ENCODE measurements around the gene APBB1IP.

APBB1IP gene

DNA sequence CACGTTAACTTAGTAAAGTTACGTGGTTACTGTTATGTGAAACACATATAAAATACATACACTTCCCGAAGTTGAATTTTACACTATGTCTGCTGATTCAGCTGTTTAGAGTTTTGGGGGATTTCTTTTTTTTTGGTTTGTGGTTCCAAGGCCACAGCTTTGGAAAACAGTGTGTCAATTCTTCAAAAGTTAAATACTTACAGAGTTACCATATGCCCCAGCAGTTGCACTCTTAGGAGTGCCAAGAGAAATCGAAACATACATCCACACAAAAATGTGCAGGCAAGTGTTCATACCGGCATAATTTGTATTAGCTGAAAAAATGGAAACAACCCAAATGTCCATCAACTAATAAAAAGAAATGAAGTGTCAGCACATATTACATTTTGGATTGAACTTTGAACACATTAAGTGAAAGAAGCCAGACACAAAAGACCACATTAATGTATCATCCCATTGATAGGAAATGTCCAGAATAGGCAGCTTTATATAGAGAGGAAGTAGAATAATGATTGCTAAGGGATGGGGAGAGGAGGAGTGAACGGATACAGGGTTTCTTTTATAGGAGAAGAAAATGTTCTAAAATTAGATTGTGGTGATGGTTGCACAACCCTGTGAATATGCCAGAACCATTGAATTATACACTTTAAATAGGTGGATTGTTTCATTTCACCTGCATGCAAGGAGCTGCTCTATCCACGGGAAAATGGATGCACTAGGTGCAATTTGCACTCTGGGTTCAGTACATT is 17.6 kb downstream of the APBB1IP start:
- Histone ChIP-seq H3K27ac (no peak overlapping the region), H3K4me1 (no peaks in the 10 kb centered on the region), H2AFZ (no peak overlapping the region), H3K36me3 (ENCODE audit: control insufficient read depth, insufficient read depth, low read length) (no peaks in the 10 kb centered on the region), H3K27me3 (ENCODE audit: control insufficient read depth, insufficient read depth, low read length) (no peaks in the 10 kb centered on the region), H3K9me3 (ENCODE audit: control insufficient read depth, low read length) (no peaks in the 10 kb centered on the region), H3K9ac (no peak overlapping the region), H3K4me2 (ENCODE audit: low read length) (no peak overlapping the region), H3K79me2 (no peaks in the 10 kb centered on the region), H3K4me3 (ENCODE audit: low read depth, low read length) (no peak overlapping the region)
- TF ChIP-seq, protein P1, sequence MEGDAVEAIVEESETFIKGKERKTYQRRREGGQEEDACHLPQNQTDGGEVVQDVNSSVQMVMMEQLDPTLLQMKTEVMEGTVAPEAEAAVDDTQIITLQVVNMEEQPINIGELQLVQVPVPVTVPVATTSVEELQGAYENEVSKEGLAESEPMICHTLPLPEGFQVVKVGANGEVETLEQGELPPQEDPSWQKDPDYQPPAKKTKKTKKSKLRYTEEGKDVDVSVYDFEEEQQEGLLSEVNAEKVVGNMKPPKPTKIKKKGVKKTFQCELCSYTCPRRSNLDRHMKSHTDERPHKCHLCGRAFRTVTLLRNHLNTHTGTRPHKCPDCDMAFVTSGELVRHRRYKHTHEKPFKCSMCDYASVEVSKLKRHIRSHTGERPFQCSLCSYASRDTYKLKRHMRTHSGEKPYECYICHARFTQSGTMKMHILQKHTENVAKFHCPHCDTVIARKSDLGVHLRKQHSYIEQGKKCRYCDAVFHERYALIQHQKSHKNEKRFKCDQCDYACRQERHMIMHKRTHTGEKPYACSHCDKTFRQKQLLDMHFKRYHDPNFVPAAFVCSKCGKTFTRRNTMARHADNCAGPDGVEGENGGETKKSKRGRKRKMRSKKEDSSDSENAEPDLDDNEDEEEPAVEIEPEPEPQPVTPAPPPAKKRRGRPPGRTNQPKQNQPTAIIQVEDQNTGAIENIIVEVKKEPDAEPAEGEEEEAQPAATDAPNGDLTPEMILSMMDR (IDR thresholded peaks at IDR 0.05) = no peak

DNA sequence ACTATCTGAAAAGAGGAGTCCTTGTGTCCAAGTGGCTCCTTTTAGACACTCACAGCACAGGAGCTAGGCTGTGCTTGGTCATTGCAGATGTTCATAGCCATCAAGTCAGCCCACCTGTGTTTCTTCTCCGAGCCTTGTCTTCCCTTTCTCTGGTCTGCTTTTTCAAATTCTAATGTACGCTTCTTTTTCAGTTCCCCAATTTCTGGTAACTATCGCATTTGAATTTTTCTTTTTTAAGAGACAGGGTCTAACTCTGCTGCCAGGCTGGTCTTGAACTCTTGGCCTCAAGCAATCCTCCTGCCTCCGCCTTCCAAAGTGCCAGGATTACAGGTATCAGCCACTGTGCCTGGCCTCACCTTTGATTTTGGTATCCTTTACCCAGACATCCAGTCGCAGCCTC is 18.9 kb downstream of the APBB1IP start:
- TF ChIP-seq, protein P1 (IDR thresholded peaks at IDR 0.05) = no peak
- Histone ChIP-seq H3K4me3 (ENCODE audit: low read depth, low read length) (no peak overlapping the region), H3K9me3 (ENCODE audit: control insufficient read depth, low read length) (no peaks in the 10 kb centered on the region), H2AFZ (no peak overlapping the region), H3K36me3 (ENCODE audit: control insufficient read depth, insufficient read depth, low read length) (no peaks in the 10 kb centered on the region), H3K4me1 (no peaks in the 10 kb centered on the region), H3K9ac (no peak overlapping the region), H3K27ac (no peak overlapping the region), H3K4me2 (ENCODE audit: low read length) (no peak overlapping the region), H3K27me3 (ENCODE audit: control insufficient read depth, insufficient read depth, low read length) (no peaks in the 10 kb centered on the region), H3K79me2 (no peaks in the 10 kb centered on the region)

DNA sequence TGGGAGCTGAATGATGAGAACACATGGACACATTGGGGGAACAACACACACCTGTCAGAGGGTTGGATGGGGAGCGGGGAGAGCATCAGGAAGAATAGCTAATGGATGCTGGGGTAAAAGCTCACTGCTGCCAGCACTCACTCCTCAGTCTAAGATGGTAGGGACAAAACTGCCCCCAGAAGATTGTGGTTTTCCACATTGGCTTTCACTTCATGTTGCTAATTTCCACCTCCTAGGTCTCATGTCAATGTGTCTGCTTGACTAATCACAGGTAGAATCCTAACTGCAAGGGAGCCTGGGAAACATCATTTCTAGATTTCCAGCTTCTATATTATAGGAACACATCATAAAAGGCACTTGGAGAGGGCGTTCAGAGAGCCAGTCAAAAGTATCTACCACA is 22.6 kb downstream of the APBB1IP start:
- Histone ChIP-seq H2AFZ (no peak overlapping the region), H3K4me2 (ENCODE audit: low read length) (no peak overlapping the region), H3K9me3 (ENCODE audit: control insufficient read depth, low read length) (no peaks in the 10 kb centered on the region), H3K9ac (no peak overlapping the region), H3K79me2 (no peaks in the 10 kb centered on the region), H3K27ac (no peak overlapping the region), H3K4me1 (no peaks in the 10 kb centered on the region), H3K4me3 (ENCODE audit: low read depth, low read length) (no peak overlapping the region), H3K36me3 (ENCODE audit: control insufficient read depth, insufficient read depth, low read length) (no peaks in the 10 kb centered on the region), H3K27me3 (ENCODE audit: control insufficient read depth, insufficient read depth, low read length) (no peaks in the 10 kb centered on the region)
- TF ChIP-seq, protein P1 (IDR thresholded peaks at IDR 0.05) = no peak

DNA sequence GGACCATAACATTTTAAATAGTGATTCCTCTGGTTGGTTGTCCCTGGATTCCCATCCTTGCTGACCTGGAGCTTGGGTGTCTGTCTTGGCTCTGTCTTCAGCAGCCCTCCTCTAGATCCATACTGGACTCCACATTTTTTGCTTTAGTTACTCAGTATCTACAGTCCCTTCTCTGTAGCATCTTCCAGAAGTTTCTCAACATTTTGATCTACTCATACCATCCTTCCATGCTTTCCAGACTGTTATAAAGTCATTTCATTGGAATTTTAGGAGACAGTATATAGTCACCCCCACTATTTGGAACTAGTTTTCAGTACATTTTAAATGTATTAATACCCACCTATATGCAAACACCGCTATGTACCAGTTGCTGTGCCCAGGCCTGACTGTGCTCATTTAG is 25.8 kb downstream of the APBB1IP start:
- Histone ChIP-seq H3K4me3 (ENCODE audit: low read depth, low read length) (no peak overlapping the region), H2AFZ (no peak overlapping the region), H3K36me3 (ENCODE audit: control insufficient read depth, insufficient read depth, low read length) (no peaks in the 10 kb centered on the region), H3K79me2 (no peaks in the 10 kb centered on the region), H3K9ac (no peak overlapping the region), H3K9me3 (ENCODE audit: control insufficient read depth, low read length) (no peaks in the 10 kb centered on the region), H3K4me1 (no peaks in the 10 kb centered on the region), H3K27ac (no peak overlapping the region), H3K27me3 (ENCODE audit: control insufficient read depth, insufficient read depth, low read length) (no peaks in the 10 kb centered on the region), H3K4me2 (ENCODE audit: low read length) (no peak overlapping the region)
- TF ChIP-seq, protein P1 (IDR thresholded peaks at IDR 0.05) = no peak
